Activated T-cell treated with anti-CD3 and anti-CD28 coated beads for 4 hours (primary cell): ENCODE results near the gene COTL1.
"Not testable (repeated sequence)": the region's sequence is repeated elsewhere in the genome, so short reads cannot be mapped to it uniquely, and the experiment has no call there.

Experiments
- DNase-seq: peaks from one replicate; pipeline ENCODE4 v3.0.0-alpha.2; 2020

Gene COTL1

DNA sequence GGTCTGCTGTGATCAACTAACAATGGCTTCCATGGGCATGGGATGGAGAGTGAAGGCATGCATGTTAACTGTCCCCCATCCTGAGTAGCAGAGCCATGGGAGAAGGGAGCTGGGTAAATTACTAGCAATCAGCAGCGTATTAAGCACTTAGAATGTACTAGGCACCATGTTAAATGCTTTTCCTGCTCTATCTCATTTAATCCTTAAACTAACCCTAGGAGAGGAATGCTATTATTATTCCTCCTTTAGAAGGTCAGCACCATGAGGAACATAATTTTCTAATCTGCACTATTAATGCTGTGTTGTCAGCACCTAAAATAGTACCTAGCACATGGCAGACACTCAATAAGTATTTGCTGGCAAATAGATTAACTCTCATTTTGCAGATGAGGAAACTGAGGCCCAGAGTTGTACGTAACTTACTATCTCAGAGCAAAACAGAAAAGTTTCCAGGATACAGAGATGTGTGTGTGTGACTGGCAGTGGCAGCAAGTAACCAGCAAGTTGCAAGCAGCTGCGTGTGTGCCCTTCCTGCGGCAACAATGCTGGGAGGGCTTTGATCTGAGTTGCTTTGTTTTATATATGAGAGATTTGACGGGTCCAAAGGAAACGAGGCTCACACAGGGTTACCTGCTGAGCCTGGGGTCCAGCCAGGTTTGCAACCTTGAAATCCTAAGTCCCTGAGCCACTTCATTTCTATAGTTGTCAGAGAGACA, 23.9 kb upstream of the COTL1 start:
- DNase-seq = no peak

GRCh38 chr16:84640145-84640544, 22.3 kb upstream of the COTL1 start:
- DNase-seq = no peak

DNA sequence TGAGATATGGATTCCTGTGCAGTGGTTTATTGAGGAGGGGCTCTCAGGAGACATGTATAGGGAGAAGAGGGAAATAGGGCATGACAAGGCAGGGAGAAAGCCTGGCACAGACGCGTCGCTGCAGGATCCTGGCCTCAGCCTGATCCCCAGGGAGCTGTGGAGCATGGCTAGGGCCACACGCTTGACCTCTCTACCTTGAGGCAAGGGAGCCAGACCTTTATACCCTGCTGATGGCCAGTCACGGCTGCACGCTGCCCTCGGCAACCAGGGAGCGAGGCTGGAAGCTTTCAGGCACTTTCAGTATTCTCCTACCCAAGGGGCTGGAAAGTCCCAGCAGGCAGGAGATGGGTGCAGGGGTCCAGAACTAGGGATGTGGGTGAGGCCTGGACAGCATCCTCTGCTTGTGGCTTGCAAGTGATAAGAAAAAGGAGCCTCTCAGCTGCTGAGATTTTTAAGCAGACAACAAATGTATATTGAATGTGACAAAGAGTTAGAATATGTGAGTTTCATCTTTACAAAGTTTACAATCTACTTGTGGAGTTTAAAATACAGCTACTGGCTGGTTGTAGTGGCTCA, 20.4 kb upstream of the COTL1 start:
- no peak for DNase-seq

DNA sequence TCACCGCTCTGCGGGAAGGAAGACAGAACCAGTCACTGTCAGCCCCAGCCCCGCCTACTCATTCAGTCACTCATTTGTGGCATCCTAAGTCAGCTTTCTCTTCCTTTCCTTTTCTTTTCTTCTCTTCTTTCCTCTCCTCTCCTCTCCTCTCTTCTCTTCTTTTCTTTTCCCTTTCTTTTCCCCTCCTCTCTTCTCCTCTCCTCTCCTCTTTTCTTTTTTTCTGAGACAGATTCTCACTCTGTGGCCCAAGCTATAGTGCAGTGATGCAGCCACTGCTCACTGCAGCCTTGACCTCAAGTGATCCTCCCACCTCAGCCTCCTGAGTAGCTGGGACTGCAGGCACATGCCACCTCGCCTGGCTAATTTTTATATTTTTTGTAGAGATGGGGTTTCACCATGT, 19.8 kb upstream of the COTL1 start:
- DNase-seq = no peak

- no peak for DNase-seq
These were observed 17.8 kb upstream of the COTL1 start for GRCh38 chr16:84635702-84636101.

GRCh38 chr16:84633622-84634021, 15.7 kb upstream of the COTL1 start:
- DNase-seq = no peak

GRCh38 chr16:84632862-84633261, 15.0 kb upstream of the COTL1 start:
- DNase-seq = not testable (repeated sequence)

- DNase-seq = no peak
These were observed 14.0 kb upstream of the COTL1 start for GRCh38 chr16:84631886-84632285.

DNA sequence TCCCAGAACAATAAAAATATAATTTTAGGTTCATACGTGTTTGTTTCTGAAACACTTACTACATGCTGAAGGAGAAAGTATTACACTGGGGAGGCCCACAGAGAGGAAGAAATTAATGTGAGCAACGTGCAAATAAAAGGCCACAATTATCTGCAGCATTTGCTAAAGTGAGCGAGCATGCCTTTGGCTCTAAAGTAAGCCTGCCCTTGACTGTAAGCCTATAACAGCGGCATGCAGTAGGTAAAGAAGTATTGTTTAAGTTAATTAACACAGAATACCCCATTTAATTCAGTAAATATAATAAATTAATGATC, 13.2 kb upstream of the COTL1 start:
- no peak for DNase-seq

- DNase-seq = no peak
These were observed 12.7 kb upstream of the COTL1 start for GRCh38 chr16:84630446-84631152.

- DNase-seq = no peak
These were observed 12.1 kb upstream of the COTL1 start for GRCh38 chr16:84630009-84630408.

DNA sequence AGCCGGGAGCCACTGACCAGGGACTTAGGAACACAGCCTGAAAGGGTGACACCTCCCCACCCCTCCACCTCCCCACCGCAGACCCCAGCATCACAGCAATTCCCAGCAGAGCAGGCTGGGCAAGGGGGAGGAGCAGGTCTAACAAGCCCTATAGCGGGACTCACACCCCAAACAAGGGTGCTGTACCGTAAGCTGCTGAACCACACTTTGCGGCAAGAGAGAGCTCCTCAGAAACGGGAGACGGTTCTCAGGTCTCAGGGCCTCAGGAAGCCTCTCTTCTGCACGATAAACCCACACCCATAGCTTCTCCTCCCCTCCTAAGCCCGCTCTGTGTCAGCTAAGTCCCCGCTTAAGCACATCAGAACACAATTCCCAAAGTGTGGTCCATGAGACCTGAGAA, 11.7 kb upstream of the COTL1 start:
- DNase-seq = no peak

DNA sequence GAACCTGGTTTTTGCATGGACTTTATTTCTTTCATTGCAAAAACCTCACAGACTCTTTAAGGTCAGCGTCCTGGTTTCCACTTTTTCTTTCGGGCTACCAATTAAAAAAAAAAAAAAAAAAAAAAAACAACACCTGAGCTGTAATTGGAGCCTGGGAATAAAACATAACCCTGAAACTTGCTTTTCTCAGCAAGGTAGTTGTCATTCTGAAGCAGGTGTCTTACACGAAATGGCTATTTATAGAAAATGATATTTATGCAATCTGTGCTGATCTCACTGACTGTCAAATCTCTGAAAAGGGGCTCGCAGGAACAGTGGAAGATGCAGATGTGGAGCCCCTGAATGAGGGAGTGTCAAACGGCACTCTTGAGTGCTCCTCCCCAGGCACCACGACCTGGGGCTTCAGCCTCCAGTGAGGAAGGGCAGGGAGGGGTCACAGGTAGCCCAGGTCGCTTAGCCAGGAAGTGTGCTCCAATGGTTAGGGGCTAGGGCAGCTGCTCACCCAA, 10.4 kb upstream of the COTL1 start:
- no peak for DNase-seq

- no peak for DNase-seq
These were observed 7.7 kb upstream of the COTL1 start for GRCh38 chr16:84625556-84625955.

DNA sequence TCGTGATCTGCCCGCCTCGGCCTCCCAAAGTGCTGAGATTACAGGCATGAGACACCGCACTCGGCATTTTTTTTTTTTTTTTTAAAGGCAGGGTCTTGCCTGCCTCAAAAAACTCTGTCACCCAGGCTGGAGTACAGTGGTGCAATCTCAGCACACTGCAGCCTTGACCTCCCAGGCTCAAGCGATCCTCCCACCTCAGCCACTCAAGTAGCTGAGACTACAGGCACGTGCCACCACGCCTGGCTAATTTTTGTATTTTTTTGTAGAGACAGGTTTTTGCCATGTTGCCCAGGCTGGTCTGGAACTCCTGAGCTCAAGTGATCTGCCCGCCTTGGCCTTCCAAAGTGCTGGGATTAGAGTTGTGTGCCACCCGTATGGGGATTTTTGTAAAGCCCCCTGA, 3.0 kb upstream of the COTL1 start:
- not testable (repeated sequence) for DNase-seq

DNA sequence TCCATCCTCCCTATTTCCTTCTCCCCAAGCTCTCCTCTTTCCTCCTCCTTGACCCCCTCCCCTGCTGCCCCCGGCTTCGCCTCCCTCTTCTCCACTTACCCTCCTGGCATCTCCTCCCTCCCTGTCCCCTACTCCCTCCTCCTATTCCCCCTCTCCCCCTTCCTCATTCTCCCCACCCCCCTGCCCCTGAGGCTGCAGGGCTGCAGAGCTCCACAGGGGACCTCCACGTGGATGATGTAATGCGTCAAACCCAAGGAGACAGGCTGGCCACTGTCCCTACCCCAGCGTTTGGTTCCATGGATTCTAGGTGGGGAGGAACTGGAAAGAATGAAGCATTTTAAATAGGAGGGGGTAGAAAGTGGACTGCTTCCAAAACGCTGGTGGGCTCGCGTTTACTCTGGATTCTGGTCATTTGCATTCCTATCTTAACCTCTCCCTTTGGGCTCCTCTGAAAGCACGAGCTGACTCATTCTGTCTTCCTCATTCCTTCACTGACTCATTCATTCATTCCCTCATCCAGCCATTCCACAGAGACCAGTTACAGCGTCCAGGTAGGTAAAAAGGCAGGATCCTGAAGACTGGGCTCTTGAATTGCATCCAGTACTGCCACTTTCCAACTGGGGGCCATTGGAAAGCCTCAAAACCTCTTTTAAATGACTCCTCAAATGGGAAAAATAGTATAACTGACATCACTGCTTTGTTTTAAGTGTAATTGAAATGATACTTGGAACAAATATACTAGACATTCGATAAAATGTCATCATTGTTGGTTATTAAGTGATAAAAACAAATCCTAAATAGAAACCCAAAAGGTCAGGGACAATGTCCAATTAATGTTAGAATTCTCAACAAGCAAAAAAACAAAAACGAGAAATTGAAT, 943 bp upstream of the COTL1 start:
- no peak for DNase-seq

- DNase-seq = no peak
These were observed 662 bp downstream of the COTL1 start for GRCh38 chr16:84617041-84617790.

- no peak for DNase-seq
These were observed 1.4 kb downstream of the COTL1 start for GRCh38 chr16:84616515-84616914.

- DNase-seq = no peak
These were observed 2.7 kb downstream of the COTL1 start for GRCh38 chr16:84614968-84615813.

GRCh38 chr16:84614623-84614967, 3.3 kb downstream of the COTL1 start:
- no peak for DNase-seq

DNA sequence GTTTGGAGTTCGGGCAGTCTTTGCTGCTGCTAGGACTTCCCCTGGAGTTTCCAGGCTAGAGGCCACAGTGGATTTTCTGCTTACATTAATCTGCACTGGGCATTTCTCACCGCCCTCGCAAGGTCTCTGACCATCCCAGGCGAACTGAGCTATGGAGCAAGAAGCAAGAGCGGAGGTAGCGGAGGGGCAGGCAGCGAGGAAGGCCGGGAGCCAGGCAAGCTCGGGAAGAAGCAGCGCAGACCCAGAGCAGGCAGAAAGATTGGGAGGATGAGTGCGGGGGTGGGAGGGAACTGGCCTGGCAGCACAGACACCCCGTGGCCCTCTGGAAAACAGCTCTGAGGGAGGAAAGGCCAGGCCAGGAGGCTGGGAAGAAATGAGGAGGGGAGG, 3.8 kb downstream of the COTL1 start:
- DNase-seq = no peak
